Measurements from ENCODE around the gene ZEB1. TPM values are rescaled to one million over a fixed set of nuclear protein-coding genes. Genes with fewer than 3 reads are reported as not detected.

Gene ZEB1
- total RNA-seq, 4 donors from 2014 or later, result 22.4 to 61.1 (median 40.1) TPM

DNA sequence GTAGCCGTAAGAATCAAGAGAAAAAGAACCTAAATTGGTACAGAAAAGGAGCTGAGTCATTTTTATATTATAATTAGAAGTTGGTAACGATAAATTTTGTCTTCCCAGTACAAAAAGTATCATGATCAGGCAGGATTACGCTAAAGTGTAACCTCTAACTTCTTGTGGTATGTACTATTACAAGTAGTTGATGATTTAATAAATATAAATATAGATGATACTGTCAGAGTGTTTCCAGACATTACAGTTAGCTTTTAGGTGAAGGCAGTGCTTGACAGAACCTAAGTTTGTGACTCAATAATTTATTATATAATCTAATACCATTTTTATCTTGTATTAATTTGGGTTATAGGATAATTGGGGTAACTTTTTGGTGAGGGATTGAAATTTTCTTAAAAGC lies 53.4 kb downstream of the ZEB1 start:
- in situ Hi-C loops (cut with MboI; ENCODE audit: low pct_ligation_motif_present in 1 of 4, low pct_unique_long_range_greater_than_20kb in 1 of 4, low sequenced_read_pairs in 3 of 4), result no loop called here
- DNase-seq, result no peak

DNA sequence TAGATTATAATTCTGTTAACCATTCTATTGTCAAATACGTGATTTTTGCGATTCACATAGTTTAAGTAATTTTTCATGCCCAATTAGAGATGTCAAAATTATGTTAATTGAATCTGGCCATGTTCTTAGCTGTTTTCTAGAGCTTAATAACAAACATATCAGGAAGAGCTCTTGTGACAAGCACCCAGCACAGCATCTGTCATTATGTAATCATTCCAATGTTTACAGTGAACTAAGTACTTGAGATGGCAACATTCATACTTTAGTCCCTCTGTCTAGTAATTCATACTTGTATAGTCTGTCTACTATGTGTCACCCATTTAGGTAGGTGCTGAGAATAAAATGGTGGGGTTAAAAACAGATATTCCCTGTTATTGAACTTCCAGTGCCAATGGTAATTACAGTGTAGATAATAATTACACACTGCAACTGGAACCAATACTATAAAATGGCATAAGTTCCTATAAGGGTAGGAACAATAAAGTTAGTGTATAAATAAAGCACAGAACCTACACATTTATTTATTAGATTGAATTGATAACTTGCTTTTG lies 55.2 kb downstream of the ZEB1 start:
- intact Hi-C loops (cut with DNase I; ENCODE audit: low total_unique reads), result no loop called here
- Histone ChIP-seq H3K27me3 (no peaks in the 10 kb centered on the region), H3K4me1 (peaks cover 0 to 8% (median 0%) of the 10 kb centered on the region in 4 donors)

More for the DNA sequence above, 53.4 kb downstream of the ZEB1 start:
- 77 to 90% methylated on average over 3 of the region's 3 CpGs for WGBS, 2 donors (ENCODE audit: low coverage in 1 of 2)
- intact Hi-C loops (cut with DNase I; ENCODE audit: low total_unique reads), result no loop called here
- H3K36me3 ChIP-seq, result no peaks in the 10 kb centered on the region
- H3K27me3 ChIP-seq, result no peaks in the 10 kb centered on the region
- H3K9me3 ChIP-seq, result no peaks in the 10 kb centered on the region
- H3K4me3 ChIP-seq, result no peak overlapping the region
- no peak for TF ChIP-seq POLR2A (IDR thresholded peaks at IDR 0.05)
- TF ChIP-seq, protein P1, sequence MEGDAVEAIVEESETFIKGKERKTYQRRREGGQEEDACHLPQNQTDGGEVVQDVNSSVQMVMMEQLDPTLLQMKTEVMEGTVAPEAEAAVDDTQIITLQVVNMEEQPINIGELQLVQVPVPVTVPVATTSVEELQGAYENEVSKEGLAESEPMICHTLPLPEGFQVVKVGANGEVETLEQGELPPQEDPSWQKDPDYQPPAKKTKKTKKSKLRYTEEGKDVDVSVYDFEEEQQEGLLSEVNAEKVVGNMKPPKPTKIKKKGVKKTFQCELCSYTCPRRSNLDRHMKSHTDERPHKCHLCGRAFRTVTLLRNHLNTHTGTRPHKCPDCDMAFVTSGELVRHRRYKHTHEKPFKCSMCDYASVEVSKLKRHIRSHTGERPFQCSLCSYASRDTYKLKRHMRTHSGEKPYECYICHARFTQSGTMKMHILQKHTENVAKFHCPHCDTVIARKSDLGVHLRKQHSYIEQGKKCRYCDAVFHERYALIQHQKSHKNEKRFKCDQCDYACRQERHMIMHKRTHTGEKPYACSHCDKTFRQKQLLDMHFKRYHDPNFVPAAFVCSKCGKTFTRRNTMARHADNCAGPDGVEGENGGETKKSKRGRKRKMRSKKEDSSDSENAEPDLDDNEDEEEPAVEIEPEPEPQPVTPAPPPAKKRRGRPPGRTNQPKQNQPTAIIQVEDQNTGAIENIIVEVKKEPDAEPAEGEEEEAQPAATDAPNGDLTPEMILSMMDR (IDR thresholded peaks at IDR 0.05), result no peak
- no peak for TF ChIP-seq POLR2AphosphoS5 (IDR thresholded peaks at IDR 0.05)
- TF ChIP-seq EP300 (IDR thresholded peaks at IDR 0.05; ENCODE audit: low read depth), result no peak
- no peak overlapping the region for H3K27ac ChIP-seq
- H3K4me1 ChIP-seq, result peaks cover 0 to 8% (median 0%) of the 10 kb centered on the region in 4 donors

GRCh38 chr10:31381171-31381570 lies 62.2 kb downstream of the ZEB1 start:
- DNase-seq, result no peak
- 75 to 81% methylated on average over 1 of the region's 1 CpG for WGBS, 2 donors (ENCODE audit: low coverage in 1 of 2)
- H3K4me3 ChIP-seq, result no peak overlapping the region
- no peaks in the 10 kb centered on the region for H3K4me1 ChIP-seq
- no peaks in the 10 kb centered on the region for H3K27me3 ChIP-seq
- intact Hi-C loops (cut with DNase I; ENCODE audit: low total_unique reads), result no loop called here
- H3K9me3 ChIP-seq, result no peaks in the 10 kb centered on the region
- in situ Hi-C loops (cut with MboI; ENCODE audit: low pct_ligation_motif_present in 1 of 4, low pct_unique_long_range_greater_than_20kb in 1 of 4, low sequenced_read_pairs in 3 of 4), result no loop called here
- TF ChIP-seq POLR2AphosphoS5 (IDR thresholded peaks at IDR 0.05), result no peak
- TF ChIP-seq EP300 (IDR thresholded peaks at IDR 0.05; ENCODE audit: low read depth), result no peak
- TF ChIP-seq, protein P1 (IDR thresholded peaks at IDR 0.05), result no peak
- H3K36me3 ChIP-seq, result no peaks in the 10 kb centered on the region
- no peak overlapping the region for H3K27ac ChIP-seq

More for the DNA sequence above, 55.2 kb downstream of the ZEB1 start:
- TF ChIP-seq, protein P1 (IDR thresholded peaks at IDR 0.05), result no peak
- Histone ChIP-seq H3K27ac (no peak overlapping the region), H3K4me3 (no peak overlapping the region), H3K9me3 (no peaks in the 10 kb centered on the region), H3K36me3 (no peaks in the 10 kb centered on the region)
- DNase-seq, result no peak
- WGBS, 2 donors (ENCODE audit: low coverage in 1 of 2), result 81 to 85% methylated on average over 2 of the region's 2 CpGs
- in situ Hi-C loops (cut with MboI; ENCODE audit: low pct_ligation_motif_present in 1 of 4, low pct_unique_long_range_greater_than_20kb in 1 of 4, low sequenced_read_pairs in 3 of 4), result no loop called here

GRCh38 chr10:31381766-31382316 lies 62.8 kb downstream of the ZEB1 start:
- no peak overlapping the region for H3K27ac ChIP-seq
- H3K36me3 ChIP-seq, result no peaks in the 10 kb centered on the region
- intact Hi-C loops (cut with DNase I; ENCODE audit: low total_unique reads), result no loop called here
- no peak for DNase-seq
- in situ Hi-C loops (cut with MboI; ENCODE audit: low pct_ligation_motif_present in 1 of 4, low pct_unique_long_range_greater_than_20kb in 1 of 4, low sequenced_read_pairs in 3 of 4), result no loop called here
- H3K4me3 ChIP-seq, result no peak overlapping the region
- TF ChIP-seq, protein P1 (IDR thresholded peaks at IDR 0.05), result no peak
- no peak for TF ChIP-seq POLR2A (IDR thresholded peaks at IDR 0.05)
- TF ChIP-seq EP300 (IDR thresholded peaks at IDR 0.05; ENCODE audit: low read depth), result no peak
- no peak for TF ChIP-seq POLR2AphosphoS5 (IDR thresholded peaks at IDR 0.05)
- H3K27me3 ChIP-seq, result no peaks in the 10 kb centered on the region
- no peaks in the 10 kb centered on the region for H3K4me1 ChIP-seq
- H3K9me3 ChIP-seq, result no peaks in the 10 kb centered on the region
- 80 to 84% methylated on average over 5 to 6 of the region's 6 CpGs for WGBS, 2 donors (ENCODE audit: low coverage in 1 of 2)

All from transverse colon (tissue), 4 donors.